Kidney epithelial cell (primary cell): ENCODE measurements around the gene SYP. TPM values are rescaled to one million over a fixed set of nuclear protein-coding genes. Genes with fewer than 3 reads are reported as not detected.
A peak's percentile ranks its signal among the peaks of the same experiment; 100 is the strongest.
"Not testable (repeated sequence)": the region's sequence is repeated elsewhere in the genome, so short reads cannot be mapped to it uniquely, and the experiment has no call there.

Experiments
- DNase-seq: peaks from one replicate; pipeline ENCODE4 v3.0.0-alpha.2; 2010; ENCODE audit warnings: low read depth
- H3K27me3 ChIP-seq: 2 replicates; pipeline ENCODE4 v1.6.0; 2011; ENCODE audit warnings: low read length; ENCODE audit not compliant: control insufficient read depth, insufficient read depth
- H3K36me3 ChIP-seq: 2 replicates; pipeline ENCODE4 v1.5.1; 2011; ENCODE audit warnings: low read length; ENCODE audit not compliant: control insufficient read depth, insufficient read depth
- H3K4me3 ChIP-seq: 2 replicates; pipeline ENCODE4 v1.5.1; 2011; ENCODE audit warnings: low read depth, mild to moderate bottlenecking, control low read depth, low read length
- total RNA-seq: library from RNA; depleted of rRNA; stranded (reverse); fragments of >200 nt; gene quantifications from 2 replicates; pipeline ENCODE4 v1.2.3, GENCODE V29; 2015
- TF ChIP-seq, protein P1 (sequence below): IDR thresholded peaks from 2 replicates; pipeline ENCODE4 v1.5.1; 2011; ENCODE audit warnings: mild to moderate bottlenecking, moderate library complexity, low read length, control low read depth, inconsistent platforms; ENCODE audit not compliant: insufficient read depth, poor library complexity, severe bottlenecking

The SYP gene
- total RNA-seq, 1 donor from 2014 or later = 1.0 TPM

DNA sequence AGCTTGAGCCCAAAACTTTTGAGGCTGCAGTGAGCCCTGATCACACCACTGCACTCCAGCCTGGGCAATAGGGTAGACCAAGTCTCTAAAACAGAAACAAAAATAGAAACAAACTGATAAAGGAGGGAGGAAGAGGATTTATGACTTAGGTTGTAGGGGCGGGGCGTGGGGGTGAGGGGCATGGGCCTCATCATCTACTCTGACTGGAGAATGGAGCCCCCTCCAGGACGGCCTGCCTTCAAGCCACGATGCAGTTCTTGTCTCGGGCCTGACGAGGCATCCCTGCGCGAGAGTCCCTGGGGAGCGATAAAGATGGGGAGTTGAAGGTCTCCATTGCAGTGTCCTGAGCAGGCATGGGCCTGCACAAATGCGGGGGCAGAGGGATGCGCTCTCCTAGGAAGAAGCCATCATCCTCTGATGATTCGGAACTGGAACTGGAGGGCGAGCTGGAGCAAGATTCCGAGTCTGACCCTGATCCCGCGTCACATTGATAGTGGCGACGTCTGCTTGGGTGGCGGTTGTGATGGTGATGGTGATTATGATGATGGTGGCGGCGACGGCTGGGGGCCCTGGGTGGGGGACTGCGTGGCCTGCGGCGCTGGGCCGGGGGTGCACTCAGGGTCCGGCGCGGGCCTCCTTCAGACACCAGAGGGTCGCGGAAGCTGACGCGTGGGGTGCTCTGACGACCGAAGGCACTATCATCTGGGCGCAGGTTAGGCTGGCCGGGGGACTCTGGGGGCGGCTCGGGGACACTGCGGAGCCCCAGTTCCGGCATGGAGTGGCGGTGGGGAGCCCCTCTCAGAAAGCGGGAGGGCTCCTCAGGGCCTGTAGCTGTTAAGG is 24.3 kb downstream of the SYP start:
- DNase-seq = no peak
- peaks cover 1% of the 10 kb centered on the region for H3K36me3 ChIP-seq
- TF ChIP-seq, protein P1, sequence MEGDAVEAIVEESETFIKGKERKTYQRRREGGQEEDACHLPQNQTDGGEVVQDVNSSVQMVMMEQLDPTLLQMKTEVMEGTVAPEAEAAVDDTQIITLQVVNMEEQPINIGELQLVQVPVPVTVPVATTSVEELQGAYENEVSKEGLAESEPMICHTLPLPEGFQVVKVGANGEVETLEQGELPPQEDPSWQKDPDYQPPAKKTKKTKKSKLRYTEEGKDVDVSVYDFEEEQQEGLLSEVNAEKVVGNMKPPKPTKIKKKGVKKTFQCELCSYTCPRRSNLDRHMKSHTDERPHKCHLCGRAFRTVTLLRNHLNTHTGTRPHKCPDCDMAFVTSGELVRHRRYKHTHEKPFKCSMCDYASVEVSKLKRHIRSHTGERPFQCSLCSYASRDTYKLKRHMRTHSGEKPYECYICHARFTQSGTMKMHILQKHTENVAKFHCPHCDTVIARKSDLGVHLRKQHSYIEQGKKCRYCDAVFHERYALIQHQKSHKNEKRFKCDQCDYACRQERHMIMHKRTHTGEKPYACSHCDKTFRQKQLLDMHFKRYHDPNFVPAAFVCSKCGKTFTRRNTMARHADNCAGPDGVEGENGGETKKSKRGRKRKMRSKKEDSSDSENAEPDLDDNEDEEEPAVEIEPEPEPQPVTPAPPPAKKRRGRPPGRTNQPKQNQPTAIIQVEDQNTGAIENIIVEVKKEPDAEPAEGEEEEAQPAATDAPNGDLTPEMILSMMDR = no peak
- no peak overlapping the region for H3K4me3 ChIP-seq
- H3K27me3 ChIP-seq = no peaks in the 10 kb centered on the region

DNA sequence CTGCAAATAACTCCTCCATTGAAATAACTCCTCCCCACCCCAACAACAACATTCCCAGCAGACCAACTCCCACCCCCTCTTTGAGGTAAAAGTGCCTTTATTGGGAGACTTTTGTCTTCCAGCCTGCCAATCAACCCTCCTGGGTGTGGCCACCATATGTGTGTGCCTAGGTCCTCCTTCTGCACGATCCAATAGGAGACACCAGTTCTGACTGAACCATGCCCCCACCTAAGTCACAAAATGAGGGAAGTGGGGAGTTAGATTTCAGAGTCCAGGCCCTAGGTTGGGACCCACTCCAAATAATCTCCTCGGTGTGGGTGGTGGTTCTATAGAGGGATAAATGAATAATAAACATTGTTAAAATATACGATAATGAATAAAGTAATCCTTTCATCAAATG is 25.3 kb downstream of the SYP start:
- H3K27me3 ChIP-seq = no peaks in the 10 kb centered on the region
- no peak overlapping the region for H3K4me3 ChIP-seq
- no peak for DNase-seq
- peaks cover 1% of the 10 kb centered on the region for H3K36me3 ChIP-seq
- TF ChIP-seq, protein P1 = no peak

DNA sequence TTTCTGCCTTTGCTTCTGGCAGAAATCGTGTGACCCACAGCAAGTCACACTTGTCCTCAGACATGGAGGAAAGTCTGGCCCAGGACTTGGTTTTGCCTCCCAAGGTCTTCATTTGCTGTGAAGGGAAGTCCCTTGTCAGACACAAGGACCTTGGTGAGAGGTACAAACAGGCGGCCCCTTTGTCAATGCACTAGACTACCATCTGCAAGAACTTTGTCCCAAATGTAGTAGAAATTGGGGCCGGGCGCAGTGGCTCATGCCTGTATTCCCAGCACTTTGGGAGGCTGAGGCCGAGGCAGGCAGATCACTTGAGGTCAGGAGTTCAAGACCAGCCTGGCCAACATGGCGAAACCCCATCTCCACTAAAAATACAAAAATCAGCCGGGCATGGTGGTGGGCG is 26.4 kb downstream of the SYP start:
- not testable (repeated sequence) for DNase-seq, H3K4me3 ChIP-seq, H3K27me3 ChIP-seq, H3K36me3 ChIP-seq

DNA sequence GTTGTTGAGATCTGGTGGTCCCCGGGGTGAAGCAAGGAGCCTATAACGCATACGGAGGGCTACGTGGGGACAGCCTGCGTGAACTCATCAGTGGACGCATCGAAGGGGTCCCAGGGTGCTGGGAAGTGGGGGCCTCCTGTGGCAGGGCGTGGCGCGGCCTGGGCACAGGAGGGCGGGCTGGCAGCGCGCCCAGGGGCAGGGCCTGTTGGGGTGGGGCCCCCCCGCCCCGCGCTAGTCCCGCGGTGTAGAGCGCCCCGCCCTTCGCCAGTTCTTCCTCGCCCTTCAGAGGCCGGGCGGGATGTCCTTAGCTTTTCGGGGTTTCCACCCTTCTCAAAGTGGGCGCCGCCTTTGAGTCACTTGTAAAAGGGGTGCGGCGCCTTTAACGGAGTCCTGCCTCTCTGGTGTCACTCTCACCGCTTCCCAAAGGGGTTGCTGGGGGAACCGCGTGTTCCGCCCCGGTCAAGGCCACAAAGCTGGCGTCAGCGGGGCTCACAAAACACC is 27.7 kb downstream of the SYP start:
- DNase-seq = no peak
- no peaks in the 10 kb centered on the region for H3K27me3 ChIP-seq
- H3K36me3 ChIP-seq = no peaks in the 10 kb centered on the region
- TF ChIP-seq, protein P1 = no peak
- H3K4me3 ChIP-seq = peak overlapping the region; percentile 73

DNA sequence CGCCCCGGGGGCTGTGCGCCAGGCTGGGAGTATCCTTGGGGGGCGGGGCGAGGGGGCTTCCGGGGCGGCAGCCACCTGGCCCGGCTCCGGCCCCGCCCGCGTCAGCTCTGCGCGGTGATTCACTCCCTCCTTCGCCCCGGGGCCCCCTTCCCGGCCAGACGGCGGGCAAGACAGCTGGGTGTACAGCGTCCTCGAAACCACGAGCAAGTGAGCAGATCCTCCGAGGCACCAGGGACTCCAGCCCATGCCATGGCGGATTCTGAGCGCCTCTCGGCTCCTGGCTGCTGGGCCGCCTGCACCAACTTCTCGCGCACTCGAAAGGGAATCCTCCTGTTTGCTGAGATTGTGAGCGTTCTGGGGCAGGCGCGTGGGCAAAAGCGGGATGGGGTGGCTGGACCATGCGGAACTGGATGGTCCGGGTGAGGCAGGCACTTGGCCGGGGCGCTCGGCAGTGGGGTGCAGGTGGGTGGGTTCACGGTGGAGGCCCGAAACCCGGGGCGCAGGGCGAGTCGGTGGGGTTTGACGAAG is 28.2 kb downstream of the SYP start, which contains the start of gene PLP2:
Gene PLP2 (plus strand): TSS at position 147 of the 528 bp plus-strand sequence. CDS start 103 bp downstream, at position 250.
- no peaks in the 10 kb centered on the region for H3K27me3 ChIP-seq
- no peak for DNase-seq
- TF ChIP-seq, protein P1 = no peak
- no peaks in the 10 kb centered on the region for H3K36me3 ChIP-seq
- H3K4me3 ChIP-seq = peak within 1 kb of the TSS; percentile 73

DNA sequence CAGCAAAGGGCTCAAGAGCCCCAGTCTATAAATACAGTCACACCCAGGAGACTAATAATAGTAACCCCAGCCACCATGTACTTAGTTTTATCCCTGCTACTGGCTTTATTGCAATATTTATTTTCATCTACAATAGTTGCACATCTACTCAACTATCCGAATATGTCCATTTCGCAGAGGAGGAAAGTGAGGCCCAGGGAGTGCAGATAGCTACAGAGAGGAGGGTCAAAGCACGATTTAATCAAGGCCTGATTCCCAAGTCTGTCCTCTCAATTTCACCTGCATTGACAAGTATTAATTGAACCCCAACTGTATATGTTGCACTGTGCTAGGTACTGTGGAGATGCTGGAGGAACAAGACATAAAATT is 32.3 kb downstream of the SYP start:
- DNase-seq = no peak
- Histone ChIP-seq H3K36me3 (no peaks in the 10 kb centered on the region), H3K4me3 (peak overlapping the region; percentile 35), H3K27me3 (no peaks in the 10 kb centered on the region)
- TF ChIP-seq, protein P1 = no peak
